Stimulated activated naive CD8-positive, alpha-beta T cell treated with anti-CD3 and anti-CD28 coated beads, Interleukin-15, Interleukin-2, amounts not matched to agents 100 ng/mL and 50 ng/mL, for 24 hours (primary cell): Measurements from ENCODE around the gene KAZN.

ENCODE experiments used
- H3K27ac Mint-ChIP-seq: one replicate; pipeline ENCODE4 v1.8.0; 2021; ENCODE audit warnings: mild to moderate bottlenecking, mixed read lengths
- H3K27me3 Mint-ChIP-seq: one replicate; pipeline ENCODE4 v1.8.0; 2021; ENCODE audit warnings: mixed read lengths
- H3K36me3 Mint-ChIP-seq: one replicate; pipeline ENCODE4 v1.8.0; 2021; ENCODE audit warnings: low read depth, mixed read lengths
- H3K4me1 Mint-ChIP-seq: one replicate; pipeline ENCODE4 v1.8.0; 2021; ENCODE audit warnings: low read depth, mixed read lengths
- H3K4me3 Mint-ChIP-seq: one replicate; pipeline ENCODE4 v1.8.0; 2021; ENCODE audit warnings: mild to moderate bottlenecking, mixed read lengths
- H3K9me3 Mint-ChIP-seq: one replicate; pipeline ENCODE4 v1.8.0; 2021; ENCODE audit warnings: mixed read lengths

KAZN gene

GRCh38 chr1:15099441-15100120, 501.1 kb downstream of the KAZN start:
- Mint-ChIP-seq H3K4me3 (no peak overlapping the region), H3K27me3 (peaks cover 30% of the 10 kb centered on the region), H3K36me3 (no peaks in the 10 kb centered on the region), H3K27ac (no peak overlapping the region), H3K4me1 (peaks cover 9% of the 10 kb centered on the region), H3K9me3 (no peaks in the 10 kb centered on the region)

DNA sequence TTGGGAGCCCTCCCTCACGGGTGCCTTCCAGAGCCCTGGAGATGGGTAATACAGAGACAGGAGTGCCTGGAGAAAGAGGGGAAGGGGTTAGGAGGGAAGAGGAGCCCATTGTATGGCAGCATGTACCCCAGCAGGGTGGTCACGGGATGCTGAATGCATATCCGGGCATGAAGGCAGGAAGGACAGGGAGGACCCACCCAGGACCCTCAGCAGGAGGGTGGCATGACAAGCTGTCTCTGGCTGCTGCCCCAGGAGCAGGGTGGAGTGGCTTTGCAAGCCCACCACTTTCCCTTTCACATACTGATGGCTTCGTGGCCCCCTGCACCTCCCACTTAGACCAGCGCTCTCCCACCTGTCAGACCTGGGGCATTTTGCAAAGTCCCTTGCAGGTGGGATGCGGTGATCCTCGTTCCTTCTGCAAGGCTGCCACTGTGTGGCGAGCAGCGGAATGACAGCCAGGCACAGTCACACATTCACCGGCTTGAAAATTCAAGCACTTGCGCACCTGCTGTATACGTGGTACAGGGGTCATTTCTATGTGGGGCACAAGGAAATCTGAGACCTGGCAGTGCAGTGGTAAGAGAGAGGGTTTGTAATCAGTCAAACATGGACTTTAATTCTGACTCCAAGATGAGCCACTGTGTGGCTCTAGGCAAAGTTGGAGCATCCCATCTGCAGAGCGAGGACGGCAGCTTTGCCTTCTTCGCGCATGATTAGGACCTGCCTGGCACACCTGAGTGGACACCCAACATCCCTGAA, 501.8 kb downstream of the KAZN start:
- Mint-ChIP-seq H3K4me1 (peaks cover 9% of the 10 kb centered on the region), H3K27ac (no peak overlapping the region), H3K4me3 (no peak overlapping the region), H3K36me3 (no peaks in the 10 kb centered on the region), H3K27me3 (peaks cover 30% of the 10 kb centered on the region), H3K9me3 (no peaks in the 10 kb centered on the region)

DNA sequence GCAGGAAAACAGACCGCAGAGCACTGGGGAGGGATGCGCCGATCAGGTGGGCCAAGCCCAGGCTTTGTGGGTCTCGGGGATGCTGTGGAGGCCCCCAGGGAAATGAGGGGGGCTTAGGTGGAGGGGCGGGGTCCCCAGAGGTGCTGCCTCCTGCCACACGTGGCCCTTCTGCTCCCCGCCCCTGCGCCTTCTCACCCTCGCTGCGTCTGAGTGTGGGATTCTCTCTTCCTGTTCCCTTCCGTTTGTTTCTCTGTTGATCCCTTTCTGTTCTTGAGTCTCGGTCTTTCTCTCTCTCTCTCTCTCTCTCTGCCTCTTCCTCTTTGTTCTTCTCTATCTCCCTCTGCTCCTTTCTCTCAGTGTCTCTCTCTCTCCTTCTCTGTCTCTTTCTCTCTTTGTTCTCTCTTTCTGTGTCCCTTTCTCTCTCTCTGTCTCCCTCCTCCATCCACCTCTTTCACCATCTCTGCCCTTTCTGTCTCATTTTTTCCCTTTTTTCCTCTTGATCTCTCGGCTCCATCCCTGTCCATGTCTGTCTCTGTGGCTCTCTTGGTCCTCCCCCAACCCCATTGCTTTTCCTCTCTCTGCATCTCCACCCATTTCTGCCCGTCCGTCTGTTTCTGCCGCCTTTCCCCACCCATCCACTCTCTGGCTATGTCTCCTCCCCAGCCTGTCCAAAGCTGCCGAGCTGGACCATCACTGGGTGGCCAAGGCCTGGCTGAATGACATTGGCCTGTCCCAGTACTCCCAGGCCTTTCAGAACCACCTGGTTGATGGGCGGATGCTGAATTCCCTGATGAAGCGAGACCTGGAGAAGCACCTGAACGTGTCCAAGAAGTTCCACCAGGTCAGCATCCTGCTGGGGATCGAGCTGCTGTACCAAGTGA, 502.6 kb downstream of the KAZN start:
- Mint-ChIP-seq H3K4me1 (peaks cover 9% of the 10 kb centered on the region), H3K9me3 (no peaks in the 10 kb centered on the region), H3K27ac (no peak overlapping the region), H3K36me3 (no peaks in the 10 kb centered on the region), H3K27me3 (peaks cover 30% of the 10 kb centered on the region), H3K4me3 (peak overlapping the region; percentile 14)

GRCh38 chr1:15101801-15102200, 503.3 kb downstream of the KAZN start:
- H3K36me3 Mint-ChIP-seq = no peaks in the 10 kb centered on the region

DNA sequence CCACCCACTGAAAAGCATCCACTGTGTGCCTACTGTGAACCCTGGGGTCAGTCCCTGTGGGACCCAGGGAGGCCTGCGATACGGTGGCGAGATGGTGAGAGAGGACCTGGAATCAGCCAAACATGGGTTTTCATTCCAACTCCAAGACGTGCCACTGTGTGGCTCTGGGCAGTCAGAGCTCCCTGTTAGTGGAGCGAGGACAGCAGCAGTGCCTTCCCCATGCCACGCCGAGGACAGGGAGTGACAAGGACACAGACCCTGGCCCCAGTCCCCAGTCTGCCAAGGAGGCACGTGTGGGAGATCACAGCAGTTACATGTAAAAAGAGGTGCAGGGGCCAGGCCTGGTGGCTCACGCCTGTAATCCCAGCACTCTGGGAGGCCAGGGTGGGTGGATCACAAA, 504.2 kb downstream of the KAZN start:
- Mint-ChIP-seq H3K27me3 (peaks cover 38% of the 10 kb centered on the region), H3K36me3 (no peaks in the 10 kb centered on the region), H3K4me3 (no peak overlapping the region), H3K27ac (no peak overlapping the region), H3K4me1 (peaks cover 9% of the 10 kb centered on the region), H3K9me3 (no peaks in the 10 kb centered on the region)

More at GRCh38 chr1:15101801-15102200, 503.3 kb downstream of the KAZN start:
- H3K27ac Mint-ChIP-seq = no peak overlapping the region
- peaks cover 33% of the 10 kb centered on the region for H3K27me3 Mint-ChIP-seq
- H3K4me3 Mint-ChIP-seq = no peak overlapping the region
- peaks cover 9% of the 10 kb centered on the region for H3K4me1 Mint-ChIP-seq
- no peaks in the 10 kb centered on the region for H3K9me3 Mint-ChIP-seq

GRCh38 chr1:15103211-15103610, 504.7 kb downstream of the KAZN start:
- no peaks in the 10 kb centered on the region for H3K9me3 Mint-ChIP-seq
- peaks cover 38% of the 10 kb centered on the region for H3K27me3 Mint-ChIP-seq
- no peak overlapping the region for H3K4me3 Mint-ChIP-seq
- no peak overlapping the region for H3K27ac Mint-ChIP-seq
- H3K36me3 Mint-ChIP-seq = no peaks in the 10 kb centered on the region
- H3K4me1 Mint-ChIP-seq = peaks cover 9% of the 10 kb centered on the region

- peaks cover 38% of the 10 kb centered on the region for H3K27me3 Mint-ChIP-seq
- no peaks in the 10 kb centered on the region for H3K36me3 Mint-ChIP-seq
- H3K4me3 Mint-ChIP-seq = no peak overlapping the region
- H3K9me3 Mint-ChIP-seq = no peaks in the 10 kb centered on the region
- peaks cover 9% of the 10 kb centered on the region for H3K4me1 Mint-ChIP-seq
- no peak overlapping the region for H3K27ac Mint-ChIP-seq
These were observed 505.4 kb downstream of the KAZN start for GRCh38 chr1:15103906-15104305.

DNA sequence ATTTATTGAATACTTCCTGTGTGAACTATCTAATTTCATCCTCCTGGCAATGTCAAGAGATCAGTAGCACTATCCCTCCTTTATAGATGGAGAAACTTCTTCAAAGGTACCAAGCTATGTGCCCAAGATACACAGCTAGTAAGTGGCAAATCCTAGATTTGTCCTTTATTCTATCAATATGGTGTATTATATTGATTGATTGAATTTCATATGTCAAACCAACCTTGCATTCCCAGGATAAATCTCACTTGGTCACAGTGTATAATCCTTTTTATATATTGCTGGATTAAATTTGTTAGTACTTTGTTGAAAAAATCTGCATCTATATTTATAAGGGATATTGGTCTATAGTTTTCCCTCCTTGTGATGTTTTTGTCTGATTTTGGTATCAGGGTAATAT, 506.3 kb downstream of the KAZN start:
- Mint-ChIP-seq H3K4me3 (no peak overlapping the region), H3K9me3 (no peaks in the 10 kb centered on the region), H3K36me3 (no peaks in the 10 kb centered on the region), H3K27ac (no peak overlapping the region), H3K4me1 (peaks cover 9% of the 10 kb centered on the region), H3K27me3 (peaks cover 29% of the 10 kb centered on the region)

- Mint-ChIP-seq H3K4me1 (no peaks in the 10 kb centered on the region), H3K9me3 (no peaks in the 10 kb centered on the region), H3K27me3 (peaks cover 12% of the 10 kb centered on the region), H3K27ac (no peak overlapping the region), H3K36me3 (no peaks in the 10 kb centered on the region), H3K4me3 (no peak overlapping the region)
These were observed 508.1 kb downstream of the KAZN start for GRCh38 chr1:15106608-15107007.

- Mint-ChIP-seq H3K27ac (no peak overlapping the region), H3K27me3 (peaks cover 8% of the 10 kb centered on the region), H3K4me3 (no peak overlapping the region), H3K4me1 (peaks cover 3% of the 10 kb centered on the region), H3K9me3 (no peaks in the 10 kb centered on the region), H3K36me3 (no peaks in the 10 kb centered on the region)
These were observed 508.7 kb downstream of the KAZN start for GRCh38 chr1:15107058-15107687.

GRCh38 chr1:15107911-15108310, 509.4 kb downstream of the KAZN start:
- Mint-ChIP-seq H3K9me3 (no peaks in the 10 kb centered on the region), H3K4me3 (no peak overlapping the region)

GRCh38 chr1:15110128-15110866, 511.8 kb downstream of the KAZN start:
- no peak overlapping the region for H3K27ac Mint-ChIP-seq
- H3K36me3 Mint-ChIP-seq = no peaks in the 10 kb centered on the region

More at GRCh38 chr1:15107911-15108310, 509.4 kb downstream of the KAZN start:
- peaks cover 8% of the 10 kb centered on the region for H3K27me3 Mint-ChIP-seq
- H3K27ac Mint-ChIP-seq = no peak overlapping the region
- H3K4me1 Mint-ChIP-seq = peaks cover 7% of the 10 kb centered on the region
- no peaks in the 10 kb centered on the region for H3K36me3 Mint-ChIP-seq

GRCh38 chr1:15110867-15111230, 512.4 kb downstream of the KAZN start:
- no peaks in the 10 kb centered on the region for H3K9me3 Mint-ChIP-seq
- H3K4me1 Mint-ChIP-seq = peaks cover 7% of the 10 kb centered on the region
- H3K36me3 Mint-ChIP-seq = no peaks in the 10 kb centered on the region
- H3K27ac Mint-ChIP-seq = no peak overlapping the region
- peaks cover 12% of the 10 kb centered on the region for H3K27me3 Mint-ChIP-seq
- H3K4me3 Mint-ChIP-seq = no peak overlapping the region

More at GRCh38 chr1:15110128-15110866, 511.8 kb downstream of the KAZN start:
- Mint-ChIP-seq H3K27me3 (peaks cover 12% of the 10 kb centered on the region), H3K4me3 (no peak overlapping the region), H3K9me3 (no peaks in the 10 kb centered on the region), H3K4me1 (peaks cover 7% of the 10 kb centered on the region)

GRCh38 chr1:15113146-15113545, 514.7 kb downstream of the KAZN start:
- H3K4me1 Mint-ChIP-seq = peaks cover 7% of the 10 kb centered on the region
- H3K27ac Mint-ChIP-seq = no peak overlapping the region
- no peaks in the 10 kb centered on the region for H3K36me3 Mint-ChIP-seq
- H3K27me3 Mint-ChIP-seq = peaks cover 4% of the 10 kb centered on the region
- H3K4me3 Mint-ChIP-seq = no peak overlapping the region
- no peaks in the 10 kb centered on the region for H3K9me3 Mint-ChIP-seq
